HUES6 (cell line): ENCODE measurements around the gene ELMO1.

Experiments used
- H3K27ac ChIP-seq: 2 replicates; pipeline ENCODE4 v1.7.0; 2013; ENCODE audit warnings: low read depth, mild to moderate bottlenecking, low read length, inconsistent platforms
- H3K27me3 ChIP-seq: 2 replicates; pipeline ENCODE4 v1.6.1; 2013; ENCODE audit warnings: low read length; ENCODE audit not compliant: control insufficient read depth, insufficient read depth
- H3K36me3 ChIP-seq: 2 replicates; pipeline ENCODE4 v1.6.1; 2013; ENCODE audit warnings: low read length; ENCODE audit not compliant: control insufficient read depth, insufficient read depth
- H3K4me1 ChIP-seq: 2 replicates; pipeline ENCODE4 v1.6.1; 2013; ENCODE audit warnings: low read length; ENCODE audit not compliant: control insufficient read depth, insufficient read depth
- H3K4me3 ChIP-seq: 2 replicates; pipeline ENCODE4 v1.5.1; 2013; ENCODE audit warnings: low read depth, low read length
- H3K9ac ChIP-seq: one replicate; pipeline ENCODE4 v1.6.1; 2013; ENCODE audit warnings: mild to moderate bottlenecking, low read length
- H3K9me3 ChIP-seq: 2 replicates; pipeline ENCODE4 v1.6.1; 2013; ENCODE audit warnings: low read depth, low read length; ENCODE audit not compliant: control insufficient read depth, insufficient read depth

ELMO1 gene

GRCh38 chr7:37342176-37342687, 106.4 kb downstream of the ELMO1 start:
- Histone ChIP-seq H3K9me3 (no peaks in the 10 kb centered on the region), H3K36me3 (no peaks in the 10 kb centered on the region), H3K27ac (no peak overlapping the region), H3K27me3 (no peaks in the 10 kb centered on the region), H3K9ac (no peak overlapping the region), H3K4me3 (no peak overlapping the region), H3K4me1 (peaks cover 10% of the 10 kb centered on the region; the same call in 1 of the 2 replicates)

DNA sequence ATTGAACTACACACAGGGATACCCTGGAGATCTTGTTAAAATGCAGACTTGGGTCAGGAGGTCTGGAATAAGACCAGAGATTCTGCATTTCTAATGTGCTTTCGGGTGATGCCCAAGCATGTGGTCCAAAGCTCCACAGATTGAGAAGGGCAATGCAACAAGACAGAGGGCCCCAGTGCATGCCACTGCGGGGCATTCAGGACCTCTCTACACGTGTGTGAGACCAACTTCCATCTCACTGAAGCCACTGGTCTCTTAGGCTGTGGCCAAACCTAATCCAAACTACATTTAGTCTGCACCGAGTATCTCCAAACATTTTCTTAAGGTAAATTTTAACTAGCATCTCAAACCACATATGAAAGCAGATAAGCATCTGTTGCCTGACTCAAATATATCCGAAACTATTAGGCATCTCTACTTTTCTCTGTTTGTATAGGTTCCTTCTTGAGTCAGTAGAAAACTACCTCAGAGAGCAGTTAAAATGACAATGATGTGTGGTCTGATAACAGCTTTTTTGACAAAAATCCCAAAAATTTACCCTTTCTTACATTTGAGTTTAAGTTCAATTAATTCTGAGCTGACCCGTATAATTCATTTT, 107.5 kb downstream of the ELMO1 start:
- H3K9me3 ChIP-seq, result no peaks in the 10 kb centered on the region
- H3K4me1 ChIP-seq, result peaks cover 10% of the 10 kb centered on the region; the same call in 1 of the 2 replicates
- H3K9ac ChIP-seq, result no peak overlapping the region
- H3K36me3 ChIP-seq, result no peaks in the 10 kb centered on the region
- no peaks in the 10 kb centered on the region for H3K27me3 ChIP-seq
- no peak overlapping the region for H3K27ac ChIP-seq
- no peak overlapping the region for H3K4me3 ChIP-seq

- Histone ChIP-seq H3K9me3 (no peaks in the 10 kb centered on the region), H3K4me1 (peaks cover 3% of the 10 kb centered on the region; the same call in 1 of the 2 replicates), H3K36me3 (no peaks in the 10 kb centered on the region), H3K27me3 (no peaks in the 10 kb centered on the region), H3K27ac (no peak overlapping the region), H3K9ac (no peak overlapping the region), H3K4me3 (no peak overlapping the region)
Measured at GRCh38 chr7:37338966-37339365, 109.7 kb downstream of the ELMO1 start.

GRCh38 chr7:37337522-37337921, 111.1 kb downstream of the ELMO1 start:
- Histone ChIP-seq H3K27me3 (no peaks in the 10 kb centered on the region), H3K36me3 (no peaks in the 10 kb centered on the region), H3K4me3 (no peak overlapping the region), H3K4me1 (peaks cover under 1% of the 10 kb centered on the region; the same call in 1 of the 2 replicates), H3K9me3 (no peaks in the 10 kb centered on the region), H3K9ac (no peak overlapping the region), H3K27ac (no peak overlapping the region)

DNA sequence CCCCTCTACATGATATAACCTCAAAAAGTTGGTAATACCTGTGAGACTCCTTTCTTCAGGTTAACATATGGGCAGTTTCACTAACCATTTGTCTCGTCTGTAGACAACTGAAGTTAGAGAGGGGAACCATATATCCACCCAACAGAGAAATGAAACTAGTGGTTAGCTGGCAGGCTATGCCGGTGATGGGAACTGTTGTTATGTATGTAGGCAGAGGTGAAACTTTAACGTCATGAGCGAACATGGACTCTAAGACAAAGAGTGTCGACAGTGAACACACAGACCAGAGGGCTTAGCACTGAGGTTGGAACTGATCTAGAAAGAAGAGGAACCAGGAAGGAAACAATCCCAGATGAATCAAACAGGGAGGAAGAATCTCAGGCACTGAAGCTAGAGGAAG, 112.4 kb downstream of the ELMO1 start:
- Histone ChIP-seq H3K27ac (no peak overlapping the region), H3K4me1 (no peaks in the 10 kb centered on the region), H3K9ac (no peak overlapping the region), H3K9me3 (no peaks in the 10 kb centered on the region), H3K27me3 (no peaks in the 10 kb centered on the region), H3K36me3 (no peaks in the 10 kb centered on the region), H3K4me3 (no peak overlapping the region)

GRCh38 chr7:37333075-37333474, 115.6 kb downstream of the ELMO1 start:
- Histone ChIP-seq H3K27me3 (no peaks in the 10 kb centered on the region), H3K9me3 (no peaks in the 10 kb centered on the region), H3K27ac (no peak overlapping the region), H3K4me1 (no peaks in the 10 kb centered on the region), H3K36me3 (no peaks in the 10 kb centered on the region), H3K4me3 (no peak overlapping the region), H3K9ac (no peak overlapping the region)

DNA sequence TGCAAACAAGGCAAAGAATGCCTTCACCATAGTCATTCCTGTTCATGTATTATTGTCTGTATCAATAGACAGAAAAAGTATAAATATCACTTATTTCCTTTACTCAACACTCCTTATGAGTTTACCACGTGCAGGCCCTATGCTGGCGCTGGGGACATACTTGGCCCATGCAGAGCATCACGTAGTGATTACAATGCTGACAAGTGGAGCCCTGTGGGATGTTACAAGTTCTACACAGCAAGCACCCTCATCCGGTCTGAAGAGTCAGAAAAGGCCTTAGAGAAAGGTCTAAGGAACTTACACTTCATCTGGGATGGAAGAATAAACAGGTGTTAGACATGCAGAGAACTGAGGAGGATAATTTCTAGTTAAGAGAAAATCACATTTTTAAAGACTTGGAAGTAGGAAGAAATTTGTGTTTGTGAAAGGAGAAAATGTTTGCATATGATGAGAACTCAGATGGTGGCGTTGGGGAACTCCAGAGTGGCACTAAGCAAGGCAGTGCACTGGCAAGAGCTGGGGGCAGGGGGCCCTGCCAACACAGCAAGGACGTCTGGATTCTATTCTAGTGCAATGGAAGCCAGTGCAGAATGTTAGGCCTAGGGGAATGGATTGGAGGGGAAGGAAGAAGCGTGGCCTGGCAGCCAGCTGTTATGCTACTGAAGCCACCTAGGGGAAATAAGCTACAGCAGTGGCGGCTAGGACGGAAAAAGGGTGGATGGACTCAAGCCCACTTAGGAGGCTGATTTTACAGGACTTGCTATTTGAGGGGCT, 116.2 kb downstream of the ELMO1 start:
- H3K27ac ChIP-seq, result no peak overlapping the region
- H3K9me3 ChIP-seq, result no peaks in the 10 kb centered on the region
- H3K4me1 ChIP-seq, result 0 out of 2 replicates have a peak, but pooled peaks cover 2% of the 10 kb centered on the region
- H3K9ac ChIP-seq, result no peak overlapping the region
- H3K36me3 ChIP-seq, result no peaks in the 10 kb centered on the region
- no peaks in the 10 kb centered on the region for H3K27me3 ChIP-seq
- H3K4me3 ChIP-seq, result no peak overlapping the region

- Histone ChIP-seq H3K27me3 (no peaks in the 10 kb centered on the region), H3K27ac (no peak overlapping the region), H3K9me3 (no peaks in the 10 kb centered on the region), H3K9ac (no peak overlapping the region), H3K4me3 (no peak overlapping the region), H3K36me3 (no peaks in the 10 kb centered on the region), H3K4me1 (peaks cover 8% of the 10 kb centered on the region)
Measured at GRCh38 chr7:37330775-37331174, 117.9 kb downstream of the ELMO1 start.

GRCh38 chr7:37329940-37330339, 118.7 kb downstream of the ELMO1 start:
- Histone ChIP-seq H3K27ac (no peak overlapping the region), H3K4me1 (peaks cover 8% of the 10 kb centered on the region), H3K4me3 (no peak overlapping the region), H3K9me3 (no peaks in the 10 kb centered on the region), H3K27me3 (no peaks in the 10 kb centered on the region), H3K9ac (no peak overlapping the region), H3K36me3 (no peaks in the 10 kb centered on the region)

DNA sequence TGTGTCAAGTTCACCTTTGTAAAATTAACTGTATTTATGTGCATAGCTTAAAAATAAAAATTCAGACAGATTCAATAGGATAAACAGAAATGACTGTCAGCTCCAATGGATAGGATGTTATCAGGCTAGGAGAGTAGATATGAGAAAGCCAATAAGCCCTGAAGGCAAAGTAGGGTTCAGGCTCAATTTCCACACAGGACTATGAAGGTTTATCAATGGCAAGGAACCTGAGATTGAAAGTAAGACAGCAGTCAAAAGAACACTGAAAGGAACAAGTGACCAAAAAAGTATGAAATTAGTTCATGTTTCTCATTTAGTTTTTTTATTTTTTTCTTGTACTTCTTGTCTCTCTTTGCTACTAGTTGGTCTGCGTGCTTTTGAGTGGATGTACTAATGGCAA, 121.4 kb downstream of the ELMO1 start:
- no peaks in the 10 kb centered on the region for H3K27me3 ChIP-seq
- no peaks in the 10 kb centered on the region for H3K36me3 ChIP-seq
- H3K27ac ChIP-seq, result no peak overlapping the region
- peaks cover 8% of the 10 kb centered on the region for H3K4me1 ChIP-seq
- no peaks in the 10 kb centered on the region for H3K9me3 ChIP-seq
- H3K4me3 ChIP-seq, result no peak overlapping the region
- H3K9ac ChIP-seq, result no peak overlapping the region

GRCh38 chr7:37323966-37324365, 124.7 kb downstream of the ELMO1 start:
- Histone ChIP-seq H3K27ac (no peak overlapping the region), H3K4me3 (no peak overlapping the region), H3K9me3 (no peaks in the 10 kb centered on the region), H3K36me3 (no peaks in the 10 kb centered on the region), H3K4me1 (peaks cover 8% of the 10 kb centered on the region), H3K27me3 (no peaks in the 10 kb centered on the region), H3K9ac (no peak overlapping the region)
